ENCODE measurements around the gene NEIL3.

NEIL3 gene, protein sequence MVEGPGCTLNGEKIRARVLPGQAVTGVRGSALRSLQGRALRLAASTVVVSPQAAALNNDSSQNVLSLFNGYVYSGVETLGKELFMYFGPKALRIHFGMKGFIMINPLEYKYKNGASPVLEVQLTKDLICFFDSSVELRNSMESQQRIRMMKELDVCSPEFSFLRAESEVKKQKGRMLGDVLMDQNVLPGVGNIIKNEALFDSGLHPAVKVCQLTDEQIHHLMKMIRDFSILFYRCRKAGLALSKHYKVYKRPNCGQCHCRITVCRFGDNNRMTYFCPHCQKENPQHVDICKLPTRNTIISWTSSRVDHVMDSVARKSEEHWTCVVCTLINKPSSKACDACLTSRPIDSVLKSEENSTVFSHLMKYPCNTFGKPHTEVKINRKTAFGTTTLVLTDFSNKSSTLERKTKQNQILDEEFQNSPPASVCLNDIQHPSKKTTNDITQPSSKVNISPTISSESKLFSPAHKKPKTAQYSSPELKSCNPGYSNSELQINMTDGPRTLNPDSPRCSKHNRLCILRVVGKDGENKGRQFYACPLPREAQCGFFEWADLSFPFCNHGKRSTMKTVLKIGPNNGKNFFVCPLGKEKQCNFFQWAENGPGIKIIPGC
- 0.94 to 4.0 reads per million in 2 donors for total RNA-seq

DNA sequence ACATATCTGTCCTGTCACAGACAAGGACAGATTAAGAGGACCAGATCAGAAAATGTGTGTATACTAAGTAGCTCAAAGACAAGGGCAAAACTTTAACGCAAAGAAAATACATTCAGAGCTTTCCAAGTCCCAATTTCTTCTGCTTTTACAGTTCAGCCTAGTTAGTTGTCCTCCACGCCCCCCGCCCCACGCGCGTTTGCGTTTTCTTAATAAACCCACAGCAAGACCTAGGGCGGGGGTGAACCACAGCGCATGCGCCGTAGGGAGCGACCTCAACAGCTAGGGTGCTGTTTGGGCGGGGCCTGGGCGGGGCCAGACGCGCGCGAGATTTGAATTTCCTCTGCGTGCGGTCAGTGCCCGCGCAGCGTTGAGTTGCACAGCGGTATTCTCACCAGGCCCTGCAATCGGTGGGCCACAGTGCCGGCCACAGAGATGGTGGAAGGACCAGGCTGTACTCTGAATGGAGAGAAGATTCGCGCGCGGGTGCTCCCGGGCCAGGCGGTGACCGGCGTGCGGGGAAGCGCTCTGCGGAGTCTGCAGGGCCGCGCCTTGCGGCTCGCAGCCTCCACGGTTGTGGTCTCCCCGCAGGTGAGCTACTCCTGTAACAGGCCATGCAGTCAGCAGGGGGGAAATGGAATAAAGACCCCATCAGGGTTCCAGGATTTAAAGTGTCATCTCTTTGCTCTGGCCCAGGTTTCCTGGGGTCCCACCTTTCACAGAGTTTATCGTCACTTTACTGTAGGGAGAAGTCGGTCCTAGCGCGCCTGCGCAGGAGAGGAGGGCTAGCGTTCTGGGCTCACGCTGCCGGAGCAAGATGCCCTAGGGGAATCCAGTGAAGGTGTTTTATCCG lies at the start of gene NEIL3:
TSS of gene NEIL3 (plus strand) at position 353 of the 850 bp plus-strand sequence. CDS start at position 433, 80 bp downstream.
- DNase-seq: peak; percentile 83 to 97 (median 95)

DNA sequence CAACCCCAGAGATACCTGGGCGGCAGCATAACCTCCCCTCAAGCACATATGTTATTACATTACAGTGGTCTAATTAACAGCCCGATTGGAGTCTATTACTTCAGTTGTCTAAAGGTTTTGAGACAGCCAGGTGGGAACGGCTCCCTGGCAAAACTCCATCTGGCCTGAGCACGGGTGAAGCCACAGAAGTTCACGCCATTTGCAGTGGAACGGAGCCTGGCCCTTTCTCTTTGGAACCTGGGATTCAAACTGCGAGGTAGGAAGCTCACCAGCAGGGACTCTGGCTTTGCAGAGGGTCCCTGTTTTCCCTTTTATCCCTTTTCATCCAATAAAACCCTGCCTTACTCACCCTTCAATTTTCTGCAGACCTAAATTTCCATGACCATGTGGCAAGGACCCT lies 45.9 kb upstream of the NEIL3 start:
- DNase-seq: no peak

DNA sequence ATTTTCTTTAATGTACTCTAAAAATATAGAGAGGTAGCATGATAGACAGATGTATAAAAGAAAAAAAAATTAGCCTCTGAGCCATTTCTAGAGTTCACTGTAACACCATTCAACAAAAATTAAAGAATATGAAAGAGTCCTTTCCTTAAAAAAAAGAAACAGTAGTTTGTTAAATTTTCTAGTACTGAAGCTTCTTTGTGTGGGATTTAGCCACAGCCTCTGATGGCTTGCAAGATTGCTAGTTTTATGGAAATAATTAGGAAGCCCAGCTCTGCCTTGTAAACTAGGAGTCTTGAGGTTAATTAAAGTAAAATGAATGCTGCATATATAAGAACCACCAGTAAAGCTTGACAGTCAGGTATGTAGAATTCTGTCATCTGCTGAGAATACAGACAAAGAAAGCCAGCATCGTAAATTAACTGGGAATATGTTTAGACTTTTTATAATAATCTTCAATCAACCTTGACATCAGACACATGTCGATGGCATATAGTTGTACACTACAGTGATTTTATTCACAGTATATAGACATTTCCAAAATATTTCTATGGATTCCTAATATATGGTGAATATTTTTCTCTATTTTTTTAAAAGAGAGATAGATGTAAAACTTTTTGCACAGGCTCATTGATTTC lies 44.8 kb upstream of the NEIL3 start:
- DNase-seq: no peak

DNA sequence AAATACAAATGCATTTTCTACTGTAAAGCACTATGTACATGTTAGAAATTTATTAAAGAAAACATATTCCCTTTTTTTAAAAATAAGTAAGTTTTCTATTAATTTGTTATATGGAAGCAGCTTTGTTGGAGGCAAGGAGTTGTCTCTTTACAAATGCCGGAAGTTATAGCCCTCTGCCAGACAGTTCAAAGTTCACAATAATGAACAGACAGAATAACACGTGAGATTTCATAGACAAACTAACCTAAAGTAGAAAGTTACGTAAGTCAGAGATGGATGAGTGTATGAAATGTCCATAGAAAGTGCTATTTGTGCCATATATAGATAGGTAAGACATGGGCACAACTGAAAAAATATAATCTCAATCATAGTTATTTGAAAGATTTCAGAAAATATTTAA lies 43.9 kb upstream of the NEIL3 start:
- no peak for DNase-seq

DNA sequence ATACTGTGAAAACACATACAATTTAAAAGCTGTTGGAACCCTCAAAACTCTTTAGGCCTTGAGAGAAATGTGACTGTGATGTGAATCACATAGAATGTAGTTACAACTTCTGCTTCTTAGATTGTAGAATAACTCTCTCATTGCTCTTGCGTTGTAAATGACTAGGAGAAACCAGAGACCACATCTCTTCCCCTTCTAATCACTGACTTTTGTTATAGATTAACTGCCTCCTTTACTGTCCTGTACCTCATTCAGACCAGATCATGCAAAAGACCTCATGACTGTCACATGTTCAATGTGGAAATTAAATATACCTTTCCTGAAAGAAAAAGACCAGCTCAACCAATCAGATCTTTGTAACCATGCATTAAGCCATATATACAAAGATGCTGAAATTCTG lies 43.2 kb upstream of the NEIL3 start:
- no peak for DNase-seq

DNA sequence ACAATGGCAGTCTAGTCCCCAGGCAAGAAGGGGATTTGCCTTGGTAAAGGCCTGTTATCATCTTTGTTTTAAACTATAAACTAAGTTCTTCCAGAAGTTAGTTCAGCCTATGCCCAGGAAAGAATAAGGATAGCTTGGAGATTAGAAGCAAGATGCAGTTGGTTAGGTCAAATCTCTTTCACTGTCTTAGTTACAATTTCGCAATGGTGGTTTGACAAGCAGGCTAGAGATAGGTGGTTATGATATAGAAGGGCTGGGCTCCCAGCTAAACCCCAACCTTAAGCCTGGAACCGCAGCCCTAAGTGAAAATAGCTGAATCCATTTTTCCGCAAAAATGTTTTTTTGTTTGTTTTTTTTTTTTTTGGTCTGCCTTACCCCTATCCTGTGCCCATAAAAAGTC lies 41.8 kb upstream of the NEIL3 start:
- peak in 1 of 5 experiments; percentile 12 for DNase-seq

DNA sequence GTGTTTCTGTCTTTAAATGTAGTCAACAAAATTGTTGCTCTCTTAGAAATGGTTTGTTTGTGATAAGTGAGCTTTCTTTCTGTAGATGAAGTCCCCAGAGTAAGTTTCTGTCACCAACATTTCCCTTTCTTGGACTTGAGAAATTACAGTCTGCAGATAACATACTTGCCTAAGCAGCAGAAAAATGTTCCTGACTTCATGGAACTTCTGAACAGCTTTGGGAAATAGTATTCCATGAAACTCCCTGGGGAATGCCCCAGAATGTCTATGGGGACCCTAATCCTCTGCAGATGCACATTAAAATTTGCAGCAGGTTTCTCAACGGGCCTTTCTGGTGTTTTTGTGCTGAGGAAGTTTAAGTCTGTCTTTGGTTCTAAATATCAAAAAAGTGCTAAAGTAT lies 38.6 kb upstream of the NEIL3 start:
- DNase-seq: no peak

DNA sequence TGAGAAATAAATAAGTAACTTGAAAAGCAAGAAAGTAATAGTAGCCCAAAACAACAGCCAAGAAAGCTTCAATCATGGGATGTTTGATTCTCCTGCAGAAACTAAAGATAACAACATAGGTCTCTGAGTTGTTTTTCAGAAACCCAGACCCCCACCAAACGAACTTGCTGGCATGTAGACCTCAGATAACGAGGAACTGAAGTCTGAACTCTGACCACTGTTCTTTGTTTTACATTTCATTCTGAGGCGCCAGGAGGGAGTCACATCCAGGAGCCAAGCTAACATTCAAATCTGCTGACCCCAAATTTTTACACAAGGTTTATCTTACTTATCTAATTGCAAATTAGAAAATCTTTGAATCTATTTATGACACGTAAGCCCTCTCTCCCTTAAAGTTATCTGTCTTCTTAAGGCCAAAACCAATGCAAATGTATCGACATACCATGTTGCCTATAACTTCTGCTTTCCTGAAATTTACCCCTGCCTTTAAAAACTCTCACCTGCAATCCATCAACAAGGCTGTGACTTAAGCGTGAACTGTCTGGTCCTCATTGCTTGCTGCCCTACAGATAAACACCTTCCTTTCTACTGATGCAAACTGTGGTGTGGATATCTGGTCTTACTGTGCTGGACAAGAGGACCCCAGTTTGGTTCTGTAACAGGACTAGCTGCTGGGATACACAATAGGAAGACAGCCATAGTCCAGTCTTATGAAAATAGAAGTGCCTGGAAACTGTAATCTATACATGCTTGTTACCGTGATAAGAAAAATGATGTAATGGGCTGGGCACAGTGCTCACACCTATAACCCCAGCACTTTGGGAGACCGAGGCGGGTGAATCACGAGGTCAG lies 37.5 kb upstream of the NEIL3 start:
- no peak for DNase-seq

DNA sequence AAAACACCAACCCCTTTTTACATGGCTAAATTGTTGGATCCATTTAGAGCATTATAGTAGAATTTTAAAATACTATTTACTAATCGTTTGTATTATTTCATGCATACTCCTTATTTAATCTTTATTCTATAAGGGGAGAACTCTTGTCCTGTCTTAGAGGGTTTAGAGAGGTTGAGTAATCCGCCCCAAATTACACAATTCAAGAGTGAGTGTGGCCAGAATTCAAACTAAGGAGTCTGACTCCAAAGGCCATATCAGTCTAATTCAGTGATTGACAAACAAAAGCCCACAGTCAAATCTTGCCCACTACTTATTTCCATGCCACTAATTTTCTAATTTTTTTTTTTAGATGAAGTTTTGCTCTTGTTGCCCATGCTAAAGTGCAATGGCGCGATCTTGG lies 33.7 kb upstream of the NEIL3 start:
- DNase-seq: no peak

DNA sequence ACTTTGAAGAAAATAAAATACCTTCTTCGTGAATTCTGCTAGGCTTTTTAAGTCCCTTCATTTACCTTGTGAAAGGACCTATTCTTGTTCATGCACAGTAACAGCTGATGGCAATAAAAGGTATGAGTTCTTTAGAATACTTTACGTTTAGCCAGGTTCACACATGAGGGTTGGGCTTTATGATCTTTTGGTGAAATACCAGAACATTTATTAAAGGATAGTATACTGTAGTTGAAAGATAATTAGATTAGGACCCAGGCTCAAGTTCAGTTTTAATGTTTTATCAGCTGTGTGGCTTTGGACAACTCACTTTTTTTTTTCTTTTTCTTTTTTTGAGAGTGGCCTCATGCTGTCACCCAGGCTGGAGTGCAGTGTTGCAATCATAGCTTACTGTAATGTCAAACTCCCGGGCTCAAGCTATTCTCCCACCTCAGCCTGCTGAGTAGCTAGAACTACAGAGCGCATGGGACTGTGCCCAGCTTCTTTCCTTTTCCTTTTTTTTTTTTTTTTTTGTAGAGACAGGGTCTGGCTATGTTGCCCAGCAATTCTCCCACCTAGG lies 28.2 kb upstream of the NEIL3 start:
- no peak for DNase-seq

DNA sequence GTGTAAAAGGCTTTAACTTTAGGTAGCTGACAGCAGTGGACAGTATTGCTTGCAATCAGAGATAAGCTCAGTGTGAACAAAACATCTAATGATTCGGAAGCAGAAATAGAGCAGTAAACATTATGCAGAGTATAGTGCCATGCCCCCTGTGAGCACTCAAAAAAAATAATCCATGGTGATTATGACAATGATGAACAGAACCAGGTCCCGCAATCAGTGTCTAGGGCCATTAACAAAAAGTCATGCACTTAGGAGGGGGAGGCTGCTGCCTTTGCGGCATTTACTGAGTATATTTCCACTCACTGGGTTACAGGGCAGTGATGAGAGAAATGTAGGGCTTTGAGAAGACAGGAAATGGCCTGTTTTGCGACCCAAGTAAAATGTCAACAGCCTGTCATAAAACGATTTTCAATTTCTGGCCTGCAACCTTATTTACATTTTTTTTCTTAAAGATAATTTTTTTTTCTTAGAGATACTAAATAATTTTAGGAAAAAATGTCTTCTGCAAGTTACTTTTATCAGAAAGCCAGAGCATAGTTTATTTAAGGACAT lies 27.3 kb upstream of the NEIL3 start:
- DNase-seq: no peak

DNA sequence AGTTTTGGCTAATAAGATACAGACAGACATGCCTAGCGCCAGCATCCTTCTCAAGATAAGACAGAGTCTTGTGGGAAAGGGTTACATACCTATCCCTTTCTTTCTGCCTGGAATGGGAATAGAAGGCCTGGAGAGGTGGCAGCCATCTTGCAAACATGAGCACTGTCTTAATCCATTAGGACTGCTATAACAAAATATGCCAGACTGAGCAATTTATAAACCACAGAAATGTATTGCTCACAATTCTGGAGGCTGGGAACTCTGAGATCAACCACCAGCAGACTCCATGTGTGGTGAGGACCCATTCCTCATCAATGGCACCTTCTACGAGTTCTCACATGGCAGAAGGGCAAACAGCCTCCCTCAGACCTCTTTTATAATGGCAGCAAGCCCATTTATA lies 26.5 kb upstream of the NEIL3 start:
- DNase-seq: no peak

DNA sequence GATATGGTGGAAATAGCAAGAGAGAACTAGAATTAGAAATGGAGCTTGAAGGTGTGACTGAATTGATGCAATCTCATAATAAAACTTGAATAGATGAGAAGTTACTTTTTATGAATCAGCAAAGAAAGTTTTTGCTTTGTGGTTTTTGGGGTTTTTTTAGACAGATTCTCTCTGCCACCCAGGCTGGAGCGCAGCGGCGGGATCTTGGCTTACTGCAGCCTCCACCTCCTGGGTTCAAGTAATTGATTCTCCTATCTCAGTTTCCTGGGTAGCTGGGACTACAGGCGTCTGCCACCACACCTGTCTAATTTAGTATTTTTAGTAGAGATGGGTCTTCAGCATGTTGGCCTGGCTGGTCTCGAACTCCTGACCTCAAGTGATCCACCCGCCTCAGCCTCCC lies 23.7 kb upstream of the NEIL3 start:
- DNase-seq: peak in 1 of 5 experiments; percentile 38

DNA sequence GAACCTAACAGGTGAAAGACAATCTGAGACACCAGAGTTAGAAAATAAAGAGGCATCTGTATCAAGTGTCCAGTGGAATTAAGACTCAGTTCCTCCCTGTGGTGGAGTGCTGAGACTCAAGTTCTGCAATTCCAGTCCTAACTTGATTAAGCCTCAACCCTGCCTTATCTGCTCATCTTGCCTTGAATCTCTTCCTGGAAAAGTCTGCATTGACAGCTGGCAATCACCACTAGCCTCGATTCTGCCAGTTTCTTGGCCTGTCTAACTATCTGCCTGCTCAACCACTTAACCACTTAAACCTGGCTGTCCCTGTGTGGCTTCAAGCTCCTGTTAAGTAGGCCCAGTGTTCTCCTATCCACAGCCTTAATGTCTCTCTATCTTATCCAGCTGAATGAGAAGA lies 22.4 kb upstream of the NEIL3 start:
- DNase-seq: peak in 1 of 5 experiments; percentile 7

DNA sequence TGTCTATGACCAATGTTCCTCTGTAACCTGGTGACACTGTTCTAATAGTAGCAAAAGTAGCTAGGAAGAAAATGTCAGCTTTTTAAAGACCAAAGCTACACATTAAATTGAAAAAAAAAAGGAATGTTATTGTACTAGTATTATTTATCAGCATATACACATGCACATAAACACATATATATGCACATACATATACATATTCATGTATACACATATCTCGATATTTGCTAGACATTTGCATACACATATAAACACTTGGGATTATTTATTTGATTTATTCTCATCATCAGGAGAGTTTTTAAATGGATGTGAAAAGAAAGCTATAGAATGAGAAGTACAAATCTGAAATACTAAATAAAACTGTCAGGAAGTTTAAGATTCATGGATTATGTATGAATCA lies 21.3 kb upstream of the NEIL3 start:
- no peak for DNase-seq

DNA sequence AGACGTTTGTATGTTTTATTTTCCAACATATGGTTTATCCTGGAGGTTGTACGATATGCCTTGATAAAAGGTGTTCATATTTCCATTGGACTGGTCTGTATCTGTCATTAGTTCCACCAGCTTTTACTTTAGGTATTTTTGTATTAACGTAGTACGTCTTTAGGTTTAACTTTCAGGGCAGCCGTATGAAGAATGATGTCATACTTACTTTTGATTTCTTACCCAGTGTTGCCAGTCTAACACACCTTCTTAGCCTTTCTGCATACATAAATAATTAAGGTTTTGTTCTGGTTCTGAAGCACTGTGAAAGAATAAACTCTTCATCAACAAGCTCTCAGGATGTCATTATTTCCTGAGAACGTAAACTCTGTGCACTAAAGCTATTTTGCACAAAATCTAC lies 18.9 kb upstream of the NEIL3 start:
- no peak for DNase-seq

DNA sequence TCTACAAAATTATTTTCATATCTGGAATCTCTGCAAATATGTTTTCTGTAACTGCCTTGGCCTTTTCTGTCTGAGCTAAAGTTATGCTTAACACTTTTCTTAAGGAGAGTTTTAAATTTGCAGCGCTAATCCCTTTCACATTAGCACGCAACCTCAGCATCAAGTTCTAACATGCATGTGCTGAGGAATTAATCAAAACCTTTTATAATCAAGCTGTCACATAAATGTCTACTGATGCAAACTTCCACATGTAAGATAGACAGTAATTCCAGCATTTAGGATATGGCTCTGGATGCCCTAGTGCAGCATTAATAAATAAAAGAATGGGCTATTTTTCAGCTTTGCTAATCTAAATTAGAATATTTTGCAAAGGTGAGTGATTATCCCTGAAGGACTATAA lies 17.5 kb upstream of the NEIL3 start:
- no peak for DNase-seq

DNA sequence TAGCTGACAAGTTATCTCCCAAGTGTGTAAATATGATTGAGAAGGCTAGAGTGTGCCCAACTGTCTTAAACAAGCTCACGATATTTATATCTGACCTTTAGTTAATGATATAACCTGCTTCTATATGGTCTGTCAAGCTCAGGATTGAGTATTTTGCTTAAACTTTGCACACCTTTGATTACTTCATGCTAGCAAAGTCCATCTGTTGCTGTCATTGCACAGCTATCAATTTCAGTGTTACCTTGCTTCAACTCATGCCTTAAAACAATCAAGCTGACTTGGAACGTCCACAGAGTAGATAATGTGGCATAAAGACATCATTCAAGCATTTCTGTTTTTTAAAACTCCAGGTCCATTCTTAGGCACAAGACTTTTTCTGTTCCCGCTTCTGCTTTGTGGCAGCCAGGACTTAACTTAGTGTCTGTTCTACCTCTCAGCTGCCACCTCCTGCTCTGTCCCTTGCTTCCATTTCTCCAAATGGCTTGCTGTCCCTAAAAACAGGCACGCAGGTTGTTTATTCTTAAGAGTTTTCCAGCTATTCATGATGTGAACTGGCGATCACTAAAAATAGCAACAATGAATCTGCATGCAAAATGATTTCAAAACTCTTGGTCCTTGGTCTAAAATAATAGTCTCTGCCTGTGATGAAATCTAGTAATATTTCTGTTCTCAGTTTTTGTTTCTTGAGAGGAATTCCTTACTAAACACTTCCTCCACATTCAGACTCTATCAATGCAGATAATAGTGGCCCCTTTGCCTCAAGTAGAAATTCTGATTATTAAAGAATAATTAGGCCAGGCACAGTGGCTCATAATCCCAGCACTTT lies 16.3 kb upstream of the NEIL3 start:
- no peak for DNase-seq

DNA sequence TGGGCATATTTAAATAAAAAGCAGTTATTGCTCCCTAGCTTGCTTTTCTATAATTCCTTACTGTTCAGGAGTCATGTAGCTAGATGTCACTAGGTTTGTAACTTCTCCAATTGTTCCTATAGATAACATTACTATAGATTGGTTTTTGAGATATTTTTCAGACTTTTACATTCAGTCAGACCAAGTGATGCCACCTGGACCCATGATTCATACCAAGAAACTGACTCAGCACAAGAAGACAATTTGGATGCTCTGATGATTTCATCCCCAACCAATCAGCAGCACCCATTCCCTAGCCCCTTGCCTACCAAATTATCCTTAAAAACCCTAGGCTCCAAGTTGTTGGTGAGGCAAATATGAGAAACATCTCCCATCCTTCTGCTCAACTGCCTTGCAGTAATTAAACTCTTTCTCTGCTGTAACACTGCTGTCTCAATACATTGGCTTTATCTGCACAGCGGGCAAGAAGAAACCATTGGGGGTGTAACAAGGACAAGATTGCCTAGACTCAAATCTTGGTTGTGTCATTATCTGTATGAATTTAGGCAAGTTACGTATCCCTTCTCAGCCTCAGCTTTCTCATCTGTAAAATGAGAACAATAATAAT lies 11.8 kb upstream of the NEIL3 start:
- DNase-seq: peak in 1 of 5 experiments; percentile 49

DNA sequence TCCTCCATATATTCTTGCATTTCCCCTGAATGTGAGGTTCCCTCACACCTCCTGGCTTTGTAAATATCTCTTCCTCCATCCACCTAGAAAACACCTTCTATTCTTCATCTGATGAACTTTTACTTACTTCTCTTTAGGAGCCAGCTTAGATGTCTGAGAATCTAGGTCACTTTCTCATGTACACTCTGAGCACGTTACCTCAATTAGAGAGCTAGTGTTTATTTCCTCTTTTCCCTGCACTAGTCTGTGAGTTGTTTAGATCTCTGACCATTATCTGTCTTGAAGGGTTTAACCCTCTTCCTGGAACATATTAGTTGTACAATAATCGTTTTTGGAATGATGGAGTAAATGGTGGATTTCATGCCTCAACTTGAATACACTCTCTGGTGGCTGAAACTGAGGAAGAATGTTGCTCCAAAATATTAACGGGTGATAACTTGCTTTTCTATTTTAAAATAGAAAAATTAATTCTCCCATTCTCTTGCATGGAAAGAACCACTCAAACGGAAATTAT lies 8.5 kb upstream of the NEIL3 start:
- no peak for DNase-seq

All from T-helper 2 cell (primary cell).